H1 (cell line): ENCODE results near the gene PUDP. TPM values are rescaled to one million over a fixed set of nuclear protein-coding genes. Genes with fewer than 3 reads are reported as not detected.
A peak's percentile ranks its signal among the peaks of the same experiment; 100 is the strongest.

ENCODE experiments used
- CTCF ChIA-PET: fragments of 300-600 bp; sonication (Branson Sonifier 250); formaldehyde crosslinking; loops from one replicate; lab custom pipeline; 2021; ENCODE audit not compliant: partially characterized antibody; lab: Charles Lee
- POLR2A ChIA-PET: fragments of 300-600 bp; sonication (Branson Sonifier 250); formaldehyde crosslinking; loops from one replicate; lab custom pipeline; 2021; ENCODE audit warnings: inconsistent platforms; ENCODE audit not compliant: partially characterized antibody; lab: Charles Lee
- DNase-seq, 2 experiments: peaks; one replicate each; pipeline versions ENCODE4 v3.0.0 to v3.0.0-alpha.2; 2010 to 2022; ENCODE audit warnings: low spot score in 2 of 2, low read depth in 1 of 2, mixed read lengths in 1 of 2
- FAIRE-seq: peaks from 2 replicates; lab custom pipeline; 2011; peaks lifted over from hg19 to GRCh38; lab: Jason Lieb, UNC
- H2AFZ ChIP-seq: 2 replicates; pipeline ENCODE4 v1.8.1; 2012; ENCODE audit warnings: low read length, inconsistent platforms
- H2AK5ac ChIP-seq: 2 replicates; pipeline ENCODE4 v1.6.1; 2013; ENCODE audit warnings: low read depth, low read length
- H2BK120ac ChIP-seq: replicated peaks from 2 replicates; pipeline ENCODE3; 2013; ENCODE audit warnings: low read depth, low read length, inconsistent platforms
- H2BK12ac ChIP-seq: 2 replicates; pipeline ENCODE4 v1.6.1; 2013; ENCODE audit warnings: low read depth, low read length
- H2BK15ac ChIP-seq: 2 replicates; pipeline ENCODE4 v1.6.1; 2013; ENCODE audit warnings: low read length
- H2BK20ac ChIP-seq: 2 replicates; pipeline ENCODE4 v1.6.1; 2013; ENCODE audit warnings: low read length
- H2BK5ac ChIP-seq: 2 replicates; pipeline ENCODE4 v1.6.1; 2013; ENCODE audit warnings: low read depth, low read length
- H3K14ac ChIP-seq: 2 replicates; pipeline ENCODE4 v1.6.1; 2013; ENCODE audit warnings: inconsistent platforms; ENCODE audit not compliant: insufficient read length
- H3K18ac ChIP-seq: 2 replicates; pipeline ENCODE4 v1.6.1; 2013; ENCODE audit warnings: low read length; ENCODE audit errors: extremely low read depth
- H3K23ac ChIP-seq: 2 replicates; pipeline ENCODE4 v1.6.1; 2013; ENCODE audit warnings: inconsistent platforms; ENCODE audit not compliant: insufficient read length
- H3K23me2 ChIP-seq: 2 replicates; pipeline ENCODE4 v1.6.1; 2013; ENCODE audit warnings: low read depth, low read length
- H3K27ac ChIP-seq: 2 replicates; pipeline ENCODE4 v1.6.1; 2011; ENCODE audit warnings: low read depth, low read length, inconsistent platforms
- H3K27me3 ChIP-seq, 4 experiments: replicated peaks in 1 of 4; 1 replicate in 1 of 4; 2 replicates in 3 of 4; pipeline versions ENCODE4 v1.6.1 to v1.8.1; 2011 to 2013; ENCODE audit warnings: low read length in 3 of 4, mild to moderate bottlenecking in 3 of 4, inconsistent platforms in 2 of 4, mixed read lengths in 2 of 4, moderate library complexity in 1 of 4; ENCODE audit not compliant: control insufficient read depth in 3 of 4, insufficient read depth in 3 of 4; ENCODE audit errors: extremely low read depth in 1 of 4
- H3K36me3 ChIP-seq, 4 experiments: 2 replicates each; pipeline versions ENCODE4 v1.6.1 to v1.8.1; 2011 to 2013; ENCODE audit warnings: mild to moderate bottlenecking in 4 of 4, low read length in 3 of 4, moderate library complexity in 2 of 4, control low read depth in 1 of 4, inconsistent platforms in 1 of 4; ENCODE audit not compliant: insufficient read depth in 4 of 4, control insufficient read depth in 2 of 4
- H3K4ac ChIP-seq: replicated peaks from 2 replicates; pipeline ENCODE3; 2013; ENCODE audit warnings: low read length, low read depth, mixed read lengths, inconsistent platforms; ENCODE audit not compliant: insufficient read length
- H3K4me1 ChIP-seq, 4 experiments: replicated peaks in 1 of 4; 1 replicate in 1 of 4; 2 replicates in 3 of 4; pipeline versions ENCODE4 v1.6.1 to v1.8.1; 2011 to 2013; ENCODE audit warnings: low read length in 3 of 4, inconsistent platforms in 2 of 4, mixed read lengths in 1 of 4; ENCODE audit not compliant: insufficient read depth in 4 of 4, control insufficient read depth in 3 of 4
- H3K4me2 ChIP-seq, 2 experiments: 2 replicates each; pipeline versions ENCODE4 v1.6.1 to v1.8.1; 2011 to 2013; ENCODE audit warnings: low read depth in 2 of 2, low read length in 2 of 2, control low read depth in 1 of 2, inconsistent platforms in 1 of 2, mild to moderate bottlenecking in 1 of 2; ENCODE audit not compliant: insufficient read depth in 1 of 2
- H3K4me3 ChIP-seq, 4 experiments: fragments of 200-600, 300-600 bp in 1 of 4; sonication (generic), shearing (Covaris generic), sonication (Bioruptor Twin) in 1 of 4; 2 replicates each; pipeline versions ENCODE4 v1.5.1 to v1.8.1; 2011 to 2016; ENCODE audit warnings: low read length in 4 of 4, low read depth in 3 of 4, control low read depth in 2 of 4, inconsistent platforms in 2 of 4, mild to moderate bottlenecking in 2 of 4, mixed read lengths in 1 of 4, moderate library complexity in 1 of 4; ENCODE audit not compliant: insufficient read depth in 2 of 4; ENCODE audit errors: extremely low read depth in 1 of 4
- H3K56ac ChIP-seq: replicated peaks from 2 replicates; pipeline ENCODE3; 2013; ENCODE audit warnings: low read depth, mild to moderate bottlenecking, mixed read lengths, low read length, inconsistent platforms; ENCODE audit not compliant: insufficient read length
- H3K79me1 ChIP-seq: 2 replicates; pipeline ENCODE4 v1.6.1; 2013; ENCODE audit warnings: low read depth, low read length, control low read depth
- H3K79me2 ChIP-seq, 2 experiments: 2 replicates each; pipeline versions ENCODE4 v1.6.1 to v1.8.1; 2012 to 2013; ENCODE audit warnings: low read length in 2 of 2, mild to moderate bottlenecking in 2 of 2, inconsistent platforms in 1 of 2; ENCODE audit not compliant: insufficient read depth in 2 of 2, control insufficient read depth in 1 of 2
- H3K9ac ChIP-seq, 4 experiments: replicated peaks in 1 of 4; 1 replicate in 1 of 4; 2 replicates in 3 of 4; pipeline versions ENCODE4 v1.6.1 to v1.8.1; 2011 to 2013; ENCODE audit warnings: low read depth in 3 of 4, low read length in 3 of 4, control low read depth in 2 of 4, mild to moderate bottlenecking in 2 of 4, moderate library complexity in 2 of 4, inconsistent platforms in 1 of 4; ENCODE audit errors: extremely low read depth in 1 of 4
- H3K9me3 ChIP-seq, 2 experiments: 2 replicates each; pipeline versions ENCODE4 v1.6.1 to v1.8.1; 2012 to 2013; ENCODE audit warnings: mild to moderate bottlenecking in 2 of 2, moderate library complexity in 2 of 2, control low read depth in 1 of 2, inconsistent platforms in 1 of 2, low read depth in 1 of 2, low read length in 1 of 2, mixed read lengths in 1 of 2; ENCODE audit not compliant: insufficient read depth in 2 of 2
- H4K20me1 ChIP-seq, 2 experiments: replicated peaks in 1 of 2; 2 replicates each; pipeline versions ENCODE3 to v1.8.1; 2011 to 2013; ENCODE audit warnings: inconsistent platforms in 2 of 2, low read length in 2 of 2, mild to moderate bottlenecking in 1 of 2; ENCODE audit not compliant: insufficient read depth in 2 of 2, control insufficient read depth in 1 of 2
- H4K5ac ChIP-seq: 2 replicates; pipeline ENCODE4 v1.6.1; 2013; ENCODE audit warnings: low read length, low read depth, mixed read lengths, inconsistent platforms; ENCODE audit not compliant: insufficient read length
- H4K8ac ChIP-seq: 2 replicates; pipeline ENCODE4 v1.8.0; 2013; ENCODE audit warnings: mild to moderate bottlenecking, moderate library complexity, low read length, inconsistent platforms; ENCODE audit not compliant: insufficient read depth; ENCODE audit errors: extremely low read depth
- H4K91ac ChIP-seq: replicated peaks from 2 replicates; pipeline ENCODE3; 2013; ENCODE audit warnings: low read length, mixed read lengths, inconsistent platforms; ENCODE audit not compliant: insufficient read length
- EP300 ChIP-seq, 2 experiments: IDR thresholded peaks; 1 replicate in 1 of 2; 2 replicates in 1 of 2; pipeline ENCODE4 v1.6.1; 2011 to 2012; ENCODE audit warnings: low read depth in 2 of 2, low read length in 2 of 2, mild to moderate bottlenecking in 2 of 2, borderline replicate concordance in 1 of 2, inconsistent platforms in 1 of 2, moderate library complexity in 1 of 2
- RAD21 ChIP-seq, 2 experiments: IDR thresholded peaks in 1 of 2; conservative IDR thresholded peaks in 1 of 2; 2 replicates each; pipeline ENCODE4 v1.6.1; 2011; ENCODE audit warnings: low read depth in 2 of 2, low read length in 2 of 2, improper control_type of control experiment in 1 of 2, inconsistent platforms in 1 of 2, mild to moderate bottlenecking in 1 of 2, moderate library complexity in 1 of 2
- WGBS, 2 experiments: shearing (Covaris generic) in 1 of 2; methylation state at CpG; one replicate each; pipeline versions ENCODE4 v1.1.6 to v1.1.7; 2013 to 2015; ENCODE audit warnings: low lambda C conversion rate in 2 of 2, mixed read lengths in 2 of 2, inconsistent platforms in 1 of 2, low coverage in 1 of 2, missing lambda C conversion rate in 1 of 2; ENCODE audit not compliant: insufficient replicate concordance in 2 of 2, insufficient coverage in 1 of 2, insufficient read length in 1 of 2; ENCODE audit errors: extremely low coverage in 1 of 2, missing lambda C conversion rate in 1 of 2; 5-methylcytosine and 5-hydroxymethylcytosine counted together
- polyA plus RNA-seq, 7 experiments: library from polyadenylated mRNA; depleted of rRNA in 3 of 7; stranded (reverse) in 5 of 7; unstranded in 2 of 7; fragments of >200 nt in 5 of 7; fragments of 200-250 nt in 2 of 7; gene quantifications; 1 replicate in 5 of 7; 2 replicates in 1 of 7; 4 replicates in 1 of 7; pipeline versions ENCODE4 v1.2.1 to v1.2.3, GENCODE V29; 2011 to 2013; ENCODE audit warnings: missing spikeins in 2 of 7, mixed read lengths in 2 of 7
- total RNA-seq: library from RNA; stranded (reverse); fragmentation: NEBNext Ultra II Directional; extraction: Animal tissue kit (Norgen Biotek cat#: 25700); gene quantifications from 2 replicates; pipeline ENCODE4 v1.2.1, GENCODE V29; 2021

Gene PUDP
- total and polyA plus RNA-seq, 2 of the 8 experiments (the other 6 are each of a cell fraction or from before 2014, with no cell fraction given): 27.2 to 30.2 TPM

DNA sequence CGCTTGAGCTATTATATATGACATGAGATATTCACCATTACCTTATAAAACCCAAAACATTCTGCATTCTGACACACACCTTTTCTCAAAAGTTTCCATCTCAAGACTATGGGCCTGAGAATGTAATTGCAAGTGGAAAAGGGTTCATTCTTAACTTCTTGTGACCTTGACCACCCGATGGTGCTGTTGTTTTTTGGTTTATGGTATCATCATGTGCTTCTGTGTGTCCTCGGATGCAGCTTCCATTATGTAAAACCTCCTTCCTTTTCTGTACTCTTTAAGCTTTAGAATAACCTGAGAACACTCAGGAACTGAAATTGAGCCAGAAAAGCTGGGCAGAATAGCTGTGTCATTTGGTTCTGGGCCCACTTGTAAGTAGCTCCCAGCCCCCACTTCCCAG lies 16.2 kb upstream of the PUDP start:
- CTCF ChIA-PET: interaction anchor here (1.2 kb wide), 1 partner anchor 11 kb away, joined by 3 read pairs; no protein-coding TSS in a partner anchor
- Histone ChIP-seq H2BK20ac (no peak overlapping the region), H2BK5ac (no peak overlapping the region), H3K27ac (no peak overlapping the region), H2BK15ac (no peak overlapping the region), H2AFZ (no peak overlapping the region), H3K56ac (no peak overlapping the region), H3K4ac (no peak overlapping the region), H3K18ac (no peak overlapping the region), H3K4me1 (peaks cover 0 to 1% (median 0%) of the 10 kb centered on the region in 4 experiments; a peak in 2 of 7 replicates), H3K36me3 (no peaks in the 10 kb centered on the region), H3K79me2 (no peaks in the 10 kb centered on the region), H2BK120ac (no peak overlapping the region), H4K8ac (no peak overlapping the region), H3K23ac (no peak overlapping the region), H4K5ac (no peak overlapping the region), H3K79me1 (no peaks in the 10 kb centered on the region), H3K27me3 (no peaks in the 10 kb centered on the region), H3K4me2 (no peak overlapping the region), H4K20me1 (no peaks in the 10 kb centered on the region), H3K14ac (no peak overlapping the region), H3K9ac (no peak overlapping the region), H2AK5ac (no peak overlapping the region), H3K9me3 (no peaks in the 10 kb centered on the region), H4K91ac (no peak overlapping the region), H3K4me3 (no peak overlapping the region), H2BK12ac (no peak overlapping the region), H3K23me2 (no peaks in the 10 kb centered on the region)
- peak in 1 of 2 experiments; percentile 13; a peak in 1 of 4 replicates for TF ChIP-seq RAD21 (IDR thresholded peaks at IDR 0.05 in 1 of 2, conservative IDR thresholded peaks at IDR 0.05 in 1 of 2; ENCODE audit: low read depth in 2 of 2, low read length in 2 of 2)
- no peak for TF ChIP-seq EP300 (IDR thresholded peaks at IDR 0.05; ENCODE audit: borderline replicate concordance in 1 of 2, low read depth in 2 of 2, low read length in 2 of 2)
- FAIRE-seq (no peak), DNase-seq (no peak)
- WGBS, 2 experiments: 53% methylated on average over 2 of the region's 3 CpGs; no CpG with 5 or more reads in 1 of the 2 experiments
- POLR2A ChIA-PET: no interaction called here
